ENCODE data around the gene CACNA1G. TPM values are rescaled to one million over a fixed set of nuclear protein-coding genes. Genes with fewer than 3 reads are reported as not detected.
A peak's percentile ranks its signal among the peaks of the same experiment; 100 is the strongest.

CACNA1G gene
- total and polyA plus RNA-seq, 2 donors (not counting 1 experiment from before 2014, with no cell fraction given) = 0.08 to 0.99 TPM

GRCh38 chr17:50659179-50659578 is 98.7 kb downstream of the CACNA1G start:
- DNase-seq (ENCODE audit: low read depth in 2 of 2) = no peak
- H4K20me1 ChIP-seq (ENCODE audit: control insufficient read depth, extremely low read depth, insufficient read depth, low read length) = no peaks in the 10 kb centered on the region
- H3K27ac ChIP-seq (ENCODE audit: insufficient read depth, low read length) = no peak overlapping the region

GRCh38 chr17:50660042-50660886 is 99.7 kb downstream of the CACNA1G start:
- Histone ChIP-seq H3K9me3 (ENCODE audit: control insufficient read depth, insufficient read depth, low read depth, low read length) (no peaks in the 10 kb centered on the region), H2AFZ (ENCODE audit: low read length) (no peak overlapping the region), H3K4me2 (ENCODE audit: extremely low read depth, insufficient read depth, low read length) (no peak overlapping the region), H3K27me3 (ENCODE audit: control insufficient read depth, insufficient read depth, low read length) (no peaks in the 10 kb centered on the region), H3K79me2 (ENCODE audit: control insufficient read depth, insufficient read depth, low read length) (no peaks in the 10 kb centered on the region), H4K20me1 (ENCODE audit: control insufficient read depth, extremely low read depth, insufficient read depth, low read length) (no peaks in the 10 kb centered on the region), H3K9ac (ENCODE audit: insufficient read depth, low read length) (no peak overlapping the region), H3K27ac (ENCODE audit: insufficient read depth, low read length) (peak overlapping the region; percentile 39), H3K36me3 (ENCODE audit: control insufficient read depth, insufficient read depth, low read length) (no peaks in the 10 kb centered on the region), H3K4me1 (ENCODE audit: control insufficient read depth, extremely low read depth, insufficient read depth, low read length) (peaks cover 33% of the 10 kb centered on the region), H3K4me3 (replicated peaks in 1 of 4; ENCODE audit: control extremely low read depth in 1 of 4, insufficient read depth in 1 of 4, low read depth in 3 of 4, low read length in 4 of 4) (no peak overlapping the region)
- peak in 1 of 2 donors; percentile 41 for DNase-seq (ENCODE audit: low read depth in 2 of 2)
- no peak for TF ChIP-seq EZH2 (IDR thresholded peaks at IDR 0.05; ENCODE audit: low read length, missing control alignments)
- TF ChIP-seq, protein P1, sequence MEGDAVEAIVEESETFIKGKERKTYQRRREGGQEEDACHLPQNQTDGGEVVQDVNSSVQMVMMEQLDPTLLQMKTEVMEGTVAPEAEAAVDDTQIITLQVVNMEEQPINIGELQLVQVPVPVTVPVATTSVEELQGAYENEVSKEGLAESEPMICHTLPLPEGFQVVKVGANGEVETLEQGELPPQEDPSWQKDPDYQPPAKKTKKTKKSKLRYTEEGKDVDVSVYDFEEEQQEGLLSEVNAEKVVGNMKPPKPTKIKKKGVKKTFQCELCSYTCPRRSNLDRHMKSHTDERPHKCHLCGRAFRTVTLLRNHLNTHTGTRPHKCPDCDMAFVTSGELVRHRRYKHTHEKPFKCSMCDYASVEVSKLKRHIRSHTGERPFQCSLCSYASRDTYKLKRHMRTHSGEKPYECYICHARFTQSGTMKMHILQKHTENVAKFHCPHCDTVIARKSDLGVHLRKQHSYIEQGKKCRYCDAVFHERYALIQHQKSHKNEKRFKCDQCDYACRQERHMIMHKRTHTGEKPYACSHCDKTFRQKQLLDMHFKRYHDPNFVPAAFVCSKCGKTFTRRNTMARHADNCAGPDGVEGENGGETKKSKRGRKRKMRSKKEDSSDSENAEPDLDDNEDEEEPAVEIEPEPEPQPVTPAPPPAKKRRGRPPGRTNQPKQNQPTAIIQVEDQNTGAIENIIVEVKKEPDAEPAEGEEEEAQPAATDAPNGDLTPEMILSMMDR (conservative IDR thresholded peaks at IDR 0.05 in 1 of 2, IDR thresholded peaks at IDR 0.05 in 1 of 2; ENCODE audit: low read depth in 1 of 2, low read length in 2 of 2) = no peak

More at GRCh38 chr17:50659179-50659578, 98.7 kb downstream of the CACNA1G start:
- no peak for TF ChIP-seq EZH2 (IDR thresholded peaks at IDR 0.05; ENCODE audit: low read length, missing control alignments)
- TF ChIP-seq, protein P1 (conservative IDR thresholded peaks at IDR 0.05 in 1 of 2, IDR thresholded peaks at IDR 0.05 in 1 of 2; ENCODE audit: low read depth in 1 of 2, low read length in 2 of 2) = no peak
- no peaks in the 10 kb centered on the region for H3K36me3 ChIP-seq (ENCODE audit: control insufficient read depth, insufficient read depth, low read length)
- no peaks in the 10 kb centered on the region for H3K79me2 ChIP-seq (ENCODE audit: control insufficient read depth, insufficient read depth, low read length)
- H3K9me3 ChIP-seq (ENCODE audit: control insufficient read depth, insufficient read depth, low read depth, low read length) = no peaks in the 10 kb centered on the region
- H3K4me3 ChIP-seq (replicated peaks in 1 of 4; ENCODE audit: control extremely low read depth in 1 of 4, insufficient read depth in 1 of 4, low read depth in 3 of 4, low read length in 4 of 4) = no peak overlapping the region
- H3K4me2 ChIP-seq (ENCODE audit: extremely low read depth, insufficient read depth, low read length) = no peak overlapping the region
- H3K4me1 ChIP-seq (ENCODE audit: control insufficient read depth, extremely low read depth, insufficient read depth, low read length) = peaks cover 33% of the 10 kb centered on the region
- H3K9ac ChIP-seq (ENCODE audit: insufficient read depth, low read length) = no peak overlapping the region
- H2AFZ ChIP-seq (ENCODE audit: low read length) = no peak overlapping the region
- no peaks in the 10 kb centered on the region for H3K27me3 ChIP-seq (ENCODE audit: control insufficient read depth, insufficient read depth, low read length)

DNA sequence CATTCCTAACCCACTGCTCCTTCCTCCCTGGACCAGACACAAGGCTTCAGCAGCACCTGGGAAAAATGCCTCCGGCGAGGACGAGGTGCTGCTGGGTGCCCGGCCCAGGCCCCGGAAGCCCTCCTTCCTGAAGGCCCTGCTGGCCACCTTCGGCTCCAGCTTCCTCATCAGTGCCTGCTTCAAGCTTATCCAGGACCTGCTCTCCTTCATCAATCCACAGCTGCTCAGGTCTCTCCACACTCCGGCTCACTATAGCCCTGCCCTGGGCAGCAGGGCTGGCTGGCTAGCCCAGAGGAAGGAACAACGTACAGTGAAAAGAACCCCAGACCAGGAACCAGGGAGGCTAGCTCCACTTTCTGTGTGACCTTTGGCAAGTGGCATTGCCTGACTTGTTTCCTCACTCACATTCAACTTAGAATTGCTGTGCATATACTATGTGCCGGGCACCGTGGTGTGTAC is 100.4 kb downstream of the CACNA1G start:
- no peaks in the 10 kb centered on the region for H3K79me2 ChIP-seq (ENCODE audit: control insufficient read depth, insufficient read depth, low read length)
- DNase-seq (ENCODE audit: low read depth in 2 of 2) = no peak
- TF ChIP-seq, protein P1 (conservative IDR thresholded peaks at IDR 0.05 in 1 of 2, IDR thresholded peaks at IDR 0.05 in 1 of 2; ENCODE audit: low read depth in 1 of 2, low read length in 2 of 2) = no peak
- no peak for TF ChIP-seq EZH2 (IDR thresholded peaks at IDR 0.05; ENCODE audit: low read length, missing control alignments)
- no peaks in the 10 kb centered on the region for H3K9me3 ChIP-seq (ENCODE audit: control insufficient read depth, insufficient read depth, low read depth, low read length)
- H2AFZ ChIP-seq (ENCODE audit: low read length) = no peak overlapping the region
- H3K9ac ChIP-seq (ENCODE audit: insufficient read depth, low read length) = no peak overlapping the region
- peaks cover 33% of the 10 kb centered on the region for H3K4me1 ChIP-seq (ENCODE audit: control insufficient read depth, extremely low read depth, insufficient read depth, low read length)
- peak overlapping the region; percentile 39 for H3K27ac ChIP-seq (ENCODE audit: insufficient read depth, low read length)
- H4K20me1 ChIP-seq (ENCODE audit: control insufficient read depth, extremely low read depth, insufficient read depth, low read length) = no peaks in the 10 kb centered on the region
- no peaks in the 10 kb centered on the region for H3K36me3 ChIP-seq (ENCODE audit: control insufficient read depth, insufficient read depth, low read length)
- H3K27me3 ChIP-seq (ENCODE audit: control insufficient read depth, insufficient read depth, low read length) = no peaks in the 10 kb centered on the region
- no peak overlapping the region for H3K4me2 ChIP-seq (ENCODE audit: extremely low read depth, insufficient read depth, low read length)
- no peak overlapping the region for H3K4me3 ChIP-seq (replicated peaks in 1 of 4; ENCODE audit: control extremely low read depth in 1 of 4, insufficient read depth in 1 of 4, low read depth in 3 of 4, low read length in 4 of 4)

All from fibroblast of lung (primary cell).